ENCODE results near the gene RIMS4.

- TF ChIP-seq, protein P1, sequence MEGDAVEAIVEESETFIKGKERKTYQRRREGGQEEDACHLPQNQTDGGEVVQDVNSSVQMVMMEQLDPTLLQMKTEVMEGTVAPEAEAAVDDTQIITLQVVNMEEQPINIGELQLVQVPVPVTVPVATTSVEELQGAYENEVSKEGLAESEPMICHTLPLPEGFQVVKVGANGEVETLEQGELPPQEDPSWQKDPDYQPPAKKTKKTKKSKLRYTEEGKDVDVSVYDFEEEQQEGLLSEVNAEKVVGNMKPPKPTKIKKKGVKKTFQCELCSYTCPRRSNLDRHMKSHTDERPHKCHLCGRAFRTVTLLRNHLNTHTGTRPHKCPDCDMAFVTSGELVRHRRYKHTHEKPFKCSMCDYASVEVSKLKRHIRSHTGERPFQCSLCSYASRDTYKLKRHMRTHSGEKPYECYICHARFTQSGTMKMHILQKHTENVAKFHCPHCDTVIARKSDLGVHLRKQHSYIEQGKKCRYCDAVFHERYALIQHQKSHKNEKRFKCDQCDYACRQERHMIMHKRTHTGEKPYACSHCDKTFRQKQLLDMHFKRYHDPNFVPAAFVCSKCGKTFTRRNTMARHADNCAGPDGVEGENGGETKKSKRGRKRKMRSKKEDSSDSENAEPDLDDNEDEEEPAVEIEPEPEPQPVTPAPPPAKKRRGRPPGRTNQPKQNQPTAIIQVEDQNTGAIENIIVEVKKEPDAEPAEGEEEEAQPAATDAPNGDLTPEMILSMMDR (IDR thresholded peaks at IDR 0.05) = no peak
- no peak for TF ChIP-seq EZH2 (IDR thresholded peaks at IDR 0.05)
- TF ChIP-seq EZH2phosphoT487 (IDR thresholded peaks at IDR 0.05) = no peak
Observed at GRCh38 chr20:44787299-44787698, 23.0 kb downstream of the RIMS4 start.

Data from neural progenitor cell (in vitro differentiated cells).